Measurements from ENCODE around the gene CHRM1.
"Not testable (repeated sequence)": the region's sequence is repeated elsewhere in the genome, so short reads cannot be mapped to it uniquely, and the experiment has no call there.

CHRM1 gene

GRCh38 chr11:62921201-62921572 lies at the start of gene CHRM1:
Gene CHRM1, minus strand, starts transcription at chr11:62921363. Its CDS starts 10,263 bp downstream, at chr11:62911100.
- DNase-seq = no peak

GRCh38 chr11:62965574-62965973 lies 44.4 kb upstream of the CHRM1 start:
- DNase-seq = no peak

- DNase-seq = no peak
These were observed 41.2 kb upstream of the CHRM1 start for GRCh38 chr11:62962391-62962790.

GRCh38 chr11:62961017-62961570 lies 39.9 kb upstream of the CHRM1 start:
- no peak for DNase-seq

- no peak for DNase-seq
These were observed 38.3 kb upstream of the CHRM1 start for GRCh38 chr11:62959422-62959980.

GRCh38 chr11:62958547-62959421 lies 37.6 kb upstream of the CHRM1 start:
- DNase-seq = no peak

GRCh38 chr11:62957147-62957546 lies 36.0 kb upstream of the CHRM1 start:
- no peak for DNase-seq

GRCh38 chr11:62954478-62954877 lies 33.3 kb upstream of the CHRM1 start:
- DNase-seq = no peak

GRCh38 chr11:62953811-62954210 lies 32.6 kb upstream of the CHRM1 start:
- DNase-seq = no peak

- DNase-seq = no peak
These were observed 27.7 kb upstream of the CHRM1 start for GRCh38 chr11:62948765-62949320.

GRCh38 chr11:62945538-62945937 lies 24.4 kb upstream of the CHRM1 start:
- not testable (repeated sequence) for DNase-seq

GRCh38 chr11:62937528-62937927 lies 16.4 kb upstream of the CHRM1 start:
- DNase-seq = not testable (repeated sequence)

GRCh38 chr11:62934496-62934785 lies 13.3 kb upstream of the CHRM1 start:
- DNase-seq = no peak

GRCh38 chr11:62933750-62934495 lies 12.8 kb upstream of the CHRM1 start:
- no peak for DNase-seq

GRCh38 chr11:62933285-62933684 lies 12.1 kb upstream of the CHRM1 start:
- no peak for DNase-seq

GRCh38 chr11:62931499-62932278 lies 10.5 kb upstream of the CHRM1 start:
- DNase-seq = peak; percentile 35

- DNase-seq = no peak
These were observed 9.5 kb upstream of the CHRM1 start for GRCh38 chr11:62930666-62931065.

GRCh38 chr11:62930157-62930556 lies 9.0 kb upstream of the CHRM1 start:
- DNase-seq = no peak

GRCh38 chr11:62928011-62928410 lies 6.8 kb upstream of the CHRM1 start:
- no peak for DNase-seq

- no peak for DNase-seq
These were observed 5.7 kb upstream of the CHRM1 start for GRCh38 chr11:62926680-62927455.

All from NCI-H446 treated with DMSO at 0.1 percent for 48 hours (cell line).